ENCODE results near the gene GSS.

DNA sequence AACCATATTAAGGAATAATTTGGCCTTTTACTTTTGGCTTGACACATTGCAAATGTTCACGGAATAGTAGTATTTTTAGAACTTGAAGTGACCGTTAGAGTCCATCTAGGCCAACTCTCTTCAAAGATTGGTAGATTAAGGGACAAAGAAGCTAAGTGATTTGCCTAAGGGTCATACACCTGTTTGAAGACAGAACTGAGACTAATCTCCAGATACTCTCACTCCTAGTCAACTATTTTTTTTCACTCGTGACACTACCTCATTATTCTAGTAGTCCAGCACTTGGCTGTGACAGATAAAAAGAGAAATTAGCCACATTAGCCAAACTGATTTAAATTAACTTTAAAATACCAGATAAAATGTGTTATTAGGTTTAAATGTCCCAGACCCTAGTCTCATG, 68.6 kb downstream of the GSS start:
- TF ChIP-seq, protein P1, sequence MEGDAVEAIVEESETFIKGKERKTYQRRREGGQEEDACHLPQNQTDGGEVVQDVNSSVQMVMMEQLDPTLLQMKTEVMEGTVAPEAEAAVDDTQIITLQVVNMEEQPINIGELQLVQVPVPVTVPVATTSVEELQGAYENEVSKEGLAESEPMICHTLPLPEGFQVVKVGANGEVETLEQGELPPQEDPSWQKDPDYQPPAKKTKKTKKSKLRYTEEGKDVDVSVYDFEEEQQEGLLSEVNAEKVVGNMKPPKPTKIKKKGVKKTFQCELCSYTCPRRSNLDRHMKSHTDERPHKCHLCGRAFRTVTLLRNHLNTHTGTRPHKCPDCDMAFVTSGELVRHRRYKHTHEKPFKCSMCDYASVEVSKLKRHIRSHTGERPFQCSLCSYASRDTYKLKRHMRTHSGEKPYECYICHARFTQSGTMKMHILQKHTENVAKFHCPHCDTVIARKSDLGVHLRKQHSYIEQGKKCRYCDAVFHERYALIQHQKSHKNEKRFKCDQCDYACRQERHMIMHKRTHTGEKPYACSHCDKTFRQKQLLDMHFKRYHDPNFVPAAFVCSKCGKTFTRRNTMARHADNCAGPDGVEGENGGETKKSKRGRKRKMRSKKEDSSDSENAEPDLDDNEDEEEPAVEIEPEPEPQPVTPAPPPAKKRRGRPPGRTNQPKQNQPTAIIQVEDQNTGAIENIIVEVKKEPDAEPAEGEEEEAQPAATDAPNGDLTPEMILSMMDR (IDR thresholded peaks at IDR 0.05; ENCODE audit: insufficient read depth, low read length): no peak
- TF ChIP-seq, protein P2, sequence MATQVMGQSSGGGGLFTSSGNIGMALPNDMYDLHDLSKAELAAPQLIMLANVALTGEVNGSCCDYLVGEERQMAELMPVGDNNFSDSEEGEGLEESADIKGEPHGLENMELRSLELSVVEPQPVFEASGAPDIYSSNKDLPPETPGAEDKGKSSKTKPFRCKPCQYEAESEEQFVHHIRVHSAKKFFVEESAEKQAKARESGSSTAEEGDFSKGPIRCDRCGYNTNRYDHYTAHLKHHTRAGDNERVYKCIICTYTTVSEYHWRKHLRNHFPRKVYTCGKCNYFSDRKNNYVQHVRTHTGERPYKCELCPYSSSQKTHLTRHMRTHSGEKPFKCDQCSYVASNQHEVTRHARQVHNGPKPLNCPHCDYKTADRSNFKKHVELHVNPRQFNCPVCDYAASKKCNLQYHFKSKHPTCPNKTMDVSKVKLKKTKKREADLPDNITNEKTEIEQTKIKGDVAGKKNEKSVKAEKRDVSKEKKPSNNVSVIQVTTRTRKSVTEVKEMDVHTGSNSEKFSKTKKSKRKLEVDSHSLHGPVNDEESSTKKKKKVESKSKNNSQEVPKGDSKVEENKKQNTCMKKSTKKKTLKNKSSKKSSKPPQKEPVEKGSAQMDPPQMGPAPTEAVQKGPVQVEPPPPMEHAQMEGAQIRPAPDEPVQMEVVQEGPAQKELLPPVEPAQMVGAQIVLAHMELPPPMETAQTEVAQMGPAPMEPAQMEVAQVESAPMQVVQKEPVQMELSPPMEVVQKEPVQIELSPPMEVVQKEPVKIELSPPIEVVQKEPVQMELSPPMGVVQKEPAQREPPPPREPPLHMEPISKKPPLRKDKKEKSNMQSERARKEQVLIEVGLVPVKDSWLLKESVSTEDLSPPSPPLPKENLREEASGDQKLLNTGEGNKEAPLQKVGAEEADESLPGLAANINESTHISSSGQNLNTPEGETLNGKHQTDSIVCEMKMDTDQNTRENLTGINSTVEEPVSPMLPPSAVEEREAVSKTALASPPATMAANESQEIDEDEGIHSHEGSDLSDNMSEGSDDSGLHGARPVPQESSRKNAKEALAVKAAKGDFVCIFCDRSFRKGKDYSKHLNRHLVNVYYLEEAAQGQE (IDR thresholded peaks at IDR 0.05; ENCODE audit: insufficient replicate concordance, low read depth): no peak
